Left ventricle myocardium inferior (tissue), 1 donor: ENCODE results near the gene AKAP11. TPM values are rescaled to one million over a fixed set of nuclear protein-coding genes. Genes with fewer than 3 reads are reported as not detected.

Experiments
- DNase-seq: peaks from one replicate; pipeline ENCODE4 v3.0.0-alpha.2; 2020
- H3K27ac ChIP-seq: fragments of 200-600 bp; replicated peaks from 2 replicates; pipeline ENCODE4 v1.8.0; 2021
- H3K27me3 ChIP-seq: fragments of 200-600 bp; 2 replicates; pipeline ENCODE4 v1.8.0; 2021; ENCODE audit warnings: low read depth
- H3K36me3 ChIP-seq: fragments of 200-600 bp; 2 replicates; pipeline ENCODE4 v1.8.0; 2021
- H3K4me1 ChIP-seq: fragments of 200-600 bp; 2 replicates; pipeline ENCODE4 v1.8.0; 2021
- H3K4me3 ChIP-seq: fragments of 200-600 bp; 2 replicates; pipeline ENCODE4 v1.8.0; 2021; ENCODE audit warnings: mild to moderate bottlenecking, moderate library complexity
- H3K9me3 ChIP-seq: fragments of 200-600 bp; replicated peaks from 2 replicates; pipeline ENCODE4 v1.8.0; 2021
- CTCF ChIP-seq: fragments of 200-600 bp; IDR thresholded peaks from 2 replicates; pipeline ENCODE4 v1.8.0; 2021; ENCODE audit warnings: antibody characterized with exemption, mild to moderate bottlenecking, borderline replicate concordance
- intact Hi-C: fragments of 100-400 bp; cut with micrococcal nuclease; formaldehyde crosslinking; loops from one replicate; pipeline ENCODE4 v1.11.0; 2022
- total RNA-seq: library from RNA; stranded (reverse); fragmentation: NEBNext Ultra II Directional; extraction: Animal tissue kit (Norgen Biotek cat#: 25700); gene quantifications from one replicate; pipeline ENCODE4 v1.2.1, GENCODE V29; 2021
- donor health status: DM: no; HTN: yes; CAD: no; lungs with severe emphysema.

Gene AKAP11
- total RNA-seq, 1 donor from 2014 or later = 22.7 TPM

GRCh38 chr13:42298392-42298791 lies 26.4 kb downstream of the AKAP11 start:
- no peak overlapping the region for H3K4me3 ChIP-seq
- no peak overlapping the region for H3K27ac ChIP-seq
- intact Hi-C loops = no loop called here
- H3K27me3 ChIP-seq = no peaks in the 10 kb centered on the region
- no peak for DNase-seq
- peaks cover 84% of the 10 kb centered on the region for H3K36me3 ChIP-seq
- H3K9me3 ChIP-seq = no peaks in the 10 kb centered on the region
- no peaks in the 10 kb centered on the region for H3K4me1 ChIP-seq
- TF ChIP-seq CTCF = no peak

GRCh38 chr13:42305503-42305902 lies 33.6 kb downstream of the AKAP11 start:
- intact Hi-C loops = no loop called here
- TF ChIP-seq CTCF = no peak
- no peak for DNase-seq
- Histone ChIP-seq H3K4me1 (no peaks in the 10 kb centered on the region), H3K36me3 (peaks cover 83% of the 10 kb centered on the region), H3K27ac (no peak overlapping the region), H3K9me3 (no peaks in the 10 kb centered on the region), H3K4me3 (no peak overlapping the region), H3K27me3 (no peaks in the 10 kb centered on the region)

DNA sequence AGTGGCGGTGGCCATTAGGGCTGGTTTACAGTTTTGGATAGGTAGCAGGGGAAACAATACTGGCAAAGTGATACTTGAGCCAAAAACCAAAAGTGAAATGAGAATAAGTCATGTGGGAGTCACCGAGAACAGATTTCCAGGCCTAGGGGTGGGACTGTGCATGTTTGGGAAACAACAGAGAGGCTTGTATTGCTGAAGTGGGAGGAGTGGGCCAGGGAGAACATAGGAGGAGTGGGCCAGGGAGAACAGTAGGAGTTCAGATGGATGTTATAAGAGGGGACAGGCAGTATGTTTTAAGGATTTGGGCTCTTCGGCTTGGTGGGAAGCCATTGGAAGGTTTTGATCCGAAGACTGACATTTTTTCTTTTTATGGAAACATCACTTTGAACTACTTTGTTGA lies 35.5 kb downstream of the AKAP11 start:
- Histone ChIP-seq H3K27me3 (no peaks in the 10 kb centered on the region), H3K27ac (no peak overlapping the region), H3K9me3 (no peaks in the 10 kb centered on the region), H3K4me1 (no peaks in the 10 kb centered on the region), H3K4me3 (no peak overlapping the region), H3K36me3 (peaks cover 66% of the 10 kb centered on the region)
- intact Hi-C loops = no loop called here
- no peak for TF ChIP-seq CTCF
- DNase-seq = no peak

DNA sequence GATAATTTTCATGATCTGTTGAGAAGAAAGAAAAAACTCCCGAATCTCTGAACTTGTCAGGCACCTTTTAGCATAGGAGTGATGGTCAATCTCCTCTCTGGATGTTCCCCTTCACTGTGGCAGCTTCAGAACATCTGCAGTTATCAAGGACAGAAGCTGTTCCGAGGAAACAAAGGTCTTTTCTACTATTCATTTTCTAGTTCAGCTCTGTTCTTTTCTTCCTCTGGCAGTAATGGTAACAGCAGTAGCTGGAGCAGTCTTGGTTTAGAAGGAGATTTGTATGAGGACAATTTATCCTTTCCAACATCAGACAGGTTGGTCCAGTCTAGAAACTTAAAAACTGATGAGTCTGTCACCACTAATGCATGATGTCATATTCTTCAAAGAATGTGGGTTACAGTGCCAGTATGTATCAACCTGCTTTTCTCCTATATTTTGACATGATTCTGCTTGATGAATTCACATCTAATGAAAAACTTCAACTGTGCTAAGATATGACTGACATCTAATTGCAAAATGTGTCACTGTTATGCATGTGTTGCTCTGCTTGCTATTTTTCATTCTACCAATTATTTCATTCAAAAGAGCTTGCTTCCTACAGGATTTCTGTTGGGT lies 41.0 kb downstream of the AKAP11 start:
- no peaks in the 10 kb centered on the region for H3K27me3 ChIP-seq
- H3K4me3 ChIP-seq = no peak overlapping the region
- TF ChIP-seq CTCF = no peak
- intact Hi-C loops = no loop called here
- no peaks in the 10 kb centered on the region for H3K4me1 ChIP-seq
- no peak for DNase-seq
- H3K9me3 ChIP-seq = no peaks in the 10 kb centered on the region
- H3K36me3 ChIP-seq = peaks cover 55% of the 10 kb centered on the region
- no peak overlapping the region for H3K27ac ChIP-seq

GRCh38 chr13:42318570-42318969 lies 46.6 kb downstream of the AKAP11 start:
- no peaks in the 10 kb centered on the region for H3K4me1 ChIP-seq
- no peak for DNase-seq
- no peaks in the 10 kb centered on the region for H3K27me3 ChIP-seq
- no peak overlapping the region for H3K4me3 ChIP-seq
- peaks cover 32% of the 10 kb centered on the region for H3K36me3 ChIP-seq
- no peak overlapping the region for H3K27ac ChIP-seq
- no peaks in the 10 kb centered on the region for H3K9me3 ChIP-seq
- intact Hi-C loops = no loop called here
- TF ChIP-seq CTCF = no peak
